Type B pancreatic cell (in vitro differentiated cells): Measurements from ENCODE around the gene DLK1. TPM values are rescaled to one million over a fixed set of nuclear protein-coding genes. Genes with fewer than 3 reads are reported as not detected.
A peak's percentile ranks its signal among the peaks of the same experiment; 100 is the strongest.

Experiments used
- DNase-seq: peaks from one replicate; pipeline ENCODE4 v3.0.0; 2021; ENCODE audit warnings: mixed read lengths; ENCODE audit not compliant: unreplicated experiment; ENCODE audit errors: extremely low spot score
- H3K27ac Mint-ChIP-seq: 2 replicates; pipeline ENCODE4 v1.8.0; 2021; ENCODE audit warnings: mild to moderate bottlenecking, mixed read lengths
- H3K27me3 Mint-ChIP-seq: 2 replicates; pipeline ENCODE4 v1.8.0; 2021; ENCODE audit warnings: mixed read lengths
- H3K36me3 Mint-ChIP-seq: 2 replicates; pipeline ENCODE4 v1.8.0; 2021; ENCODE audit warnings: mixed read lengths
- H3K4me1 Mint-ChIP-seq: one replicate; pipeline ENCODE4 v1.8.0; 2021; ENCODE audit warnings: mixed read lengths; ENCODE audit not compliant: unreplicated experiment
- H3K4me3 Mint-ChIP-seq: 2 replicates; pipeline ENCODE4 v1.8.0; 2021; ENCODE audit warnings: mild to moderate bottlenecking, mixed read lengths
- H3K9me3 Mint-ChIP-seq: 2 replicates; pipeline ENCODE4 v1.8.0; 2021; ENCODE audit warnings: mixed read lengths
- CTCF ChIP-seq: fragments of 200-600 bp; sonication (generic); conservative IDR thresholded peaks from 2 replicates; pipeline ENCODE4 v1.5.0; 2021; ENCODE audit warnings: antibody characterized with exemption, mild to moderate bottlenecking
- total RNA-seq: library from RNA; stranded (reverse); gene quantifications from 2 replicates; pipeline ENCODE4 v1.2.1, GENCODE V29; 2021; ENCODE audit warnings: low replicate concordance

The DLK1 gene
- total RNA-seq, 1 donor from 2014 or later, result 149 TPM

- no peak for DNase-seq
- no peaks in the 10 kb centered on the region for H3K36me3 Mint-ChIP-seq
- peaks cover 18% of the 10 kb centered on the region for H3K27me3 Mint-ChIP-seq
- H3K4me1 Mint-ChIP-seq, result peaks cover 58% of the 10 kb centered on the region
- H3K27ac Mint-ChIP-seq, result peak overlapping the region; percentile 39
- no peak overlapping the region for H3K4me3 Mint-ChIP-seq
- no peaks in the 10 kb centered on the region for H3K9me3 Mint-ChIP-seq
- no peak for TF ChIP-seq CTCF
Measured at GRCh38 chr14:100783630-100784370, 57.1 kb downstream of the DLK1 start.

- no peak for TF ChIP-seq CTCF
- Mint-ChIP-seq H3K9me3 (no peaks in the 10 kb centered on the region), H3K27me3 (peaks cover 18% of the 10 kb centered on the region), H3K36me3 (no peaks in the 10 kb centered on the region), H3K4me1 (peaks cover 62% of the 10 kb centered on the region), H3K4me3 (no peak overlapping the region), H3K27ac (no peak overlapping the region)
- DNase-seq, result no peak
Measured at GRCh38 chr14:100784523-100785337, 58.0 kb downstream of the DLK1 start.

- Mint-ChIP-seq H3K27me3 (peaks cover 13% of the 10 kb centered on the region), H3K4me3 (no peak overlapping the region), H3K27ac (no peak overlapping the region), H3K36me3 (no peaks in the 10 kb centered on the region), H3K9me3 (no peaks in the 10 kb centered on the region), H3K4me1 (peaks cover 62% of the 10 kb centered on the region)
- no peak for DNase-seq
- TF ChIP-seq CTCF, result no peak
Measured at GRCh38 chr14:100785338-100785615, 58.6 kb downstream of the DLK1 start.

GRCh38 chr14:100785626-100786025, 58.9 kb downstream of the DLK1 start:
- peaks cover 62% of the 10 kb centered on the region for H3K4me1 Mint-ChIP-seq
- no peaks in the 10 kb centered on the region for H3K36me3 Mint-ChIP-seq
- no peak overlapping the region for H3K27ac Mint-ChIP-seq
- no peak for TF ChIP-seq CTCF
- H3K9me3 Mint-ChIP-seq, result no peaks in the 10 kb centered on the region
- H3K27me3 Mint-ChIP-seq, result peaks cover 13% of the 10 kb centered on the region
- no peak for DNase-seq
- H3K4me3 Mint-ChIP-seq, result no peak overlapping the region

- Mint-ChIP-seq H3K27ac (no peak overlapping the region), H3K4me3 (no peak overlapping the region), H3K9me3 (no peaks in the 10 kb centered on the region), H3K4me1 (peaks cover 67% of the 10 kb centered on the region), H3K36me3 (no peaks in the 10 kb centered on the region), H3K27me3 (peaks cover 13% of the 10 kb centered on the region)
- no peak for DNase-seq
- no peak for TF ChIP-seq CTCF
Measured at GRCh38 chr14:100786131-100786530, 59.4 kb downstream of the DLK1 start.
